Breast epithelium (tissue), 4 donors: ENCODE results near the gene S100Z. TPM values are rescaled to one million over a fixed set of nuclear protein-coding genes. Genes with fewer than 3 reads are reported as not detected.
"Not testable (repeated sequence)": the region's sequence is repeated elsewhere in the genome, so short reads cannot be mapped to it uniquely, and the experiment has no call there.

Source experiments
- DNase-seq, 2 donors: peaks; one replicate each; pipeline ENCODE4 v3.0.0-alpha.2; 2019; ENCODE audit warnings: low spot score in 2 of 2
- H3K27ac ChIP-seq, 2 donors: fragments of 200-600 bp; sonication (generic) in 1 of 2; one replicate each; pipeline ENCODE4 v1.5.1; 2016 to 2019; ENCODE audit warnings: mild to moderate bottlenecking in 1 of 2
- H3K27me3 ChIP-seq, 2 donors: fragments of 200-600 bp; sonication (generic) in 1 of 2; one replicate each; pipeline versions ENCODE4 v1.5.1 to v1.6.0; 2017 to 2019; ENCODE audit warnings: control low read depth in 1 of 2, mild to moderate bottlenecking in 1 of 2
- H3K36me3 ChIP-seq: fragments of 200-600 bp; one replicate; pipeline ENCODE4 v1.5.1; 2019
- H3K4me1 ChIP-seq, 2 donors: fragments of 200-600 bp; sonication (generic); one replicate each; pipeline ENCODE4 v1.5.1; 2016 to 2019; ENCODE audit warnings: control low read depth in 1 of 2
- H3K4me3 ChIP-seq, 3 donors: fragments of 200-600 bp; sonication (generic); 1 replicate in 2 of 3; 2 replicates in 1 of 3; pipeline ENCODE4 v1.5.1; 2016 to 2019; ENCODE audit warnings: mild to moderate bottlenecking in 3 of 3, moderate library complexity in 2 of 3
- H3K9me3 ChIP-seq, 2 donors: fragments of 200-600 bp; sonication (generic) in 1 of 2; one replicate each; pipeline ENCODE4 v1.5.1; 2016 to 2019; ENCODE audit warnings: control low read depth in 1 of 2
- POLR2A ChIP-seq: fragments of 450-650 bp; IDR thresholded peaks from one replicate; pipeline ENCODE4 v1.6.1; 2016; ENCODE audit warnings: antibody characterized with exemption, mild to moderate bottlenecking, moderate library complexity
- POLR2AphosphoS5 ChIP-seq, 3 donors: sonication (generic); formaldehyde crosslinking; IDR thresholded peaks; one replicate each; pipeline ENCODE4 v1.6.1; 2017; ENCODE audit warnings: antibody characterized with exemption in 3 of 3
- intact Hi-C: fragments of 100-400 bp; cut with DNase I; formaldehyde crosslinking; loops from one replicate; pipeline ENCODE4 v1.15.1; 2023; ENCODE audit warnings: low total_unique reads
- total RNA-seq, 3 donors: library from RNA; depleted of rRNA; stranded (reverse); fragments of >200 nt; gene quantifications; one replicate each; pipeline ENCODE4 v1.1.0, GENCODE V29; 2016
- TF ChIP-seq, protein P1 (sequence below), 3 donors: fragments of 450-650 bp; IDR thresholded peaks; one replicate each; pipeline ENCODE4 v1.5.1; 2016 to 2017; ENCODE audit warnings: antibody characterized with exemption in 3 of 3, mild to moderate bottlenecking in 3 of 3, moderate library complexity in 3 of 3

S100Z gene
- total RNA-seq, 3 donors from 2014 or later: 0.33 to 1.0 TPM; not detected in 1

DNA sequence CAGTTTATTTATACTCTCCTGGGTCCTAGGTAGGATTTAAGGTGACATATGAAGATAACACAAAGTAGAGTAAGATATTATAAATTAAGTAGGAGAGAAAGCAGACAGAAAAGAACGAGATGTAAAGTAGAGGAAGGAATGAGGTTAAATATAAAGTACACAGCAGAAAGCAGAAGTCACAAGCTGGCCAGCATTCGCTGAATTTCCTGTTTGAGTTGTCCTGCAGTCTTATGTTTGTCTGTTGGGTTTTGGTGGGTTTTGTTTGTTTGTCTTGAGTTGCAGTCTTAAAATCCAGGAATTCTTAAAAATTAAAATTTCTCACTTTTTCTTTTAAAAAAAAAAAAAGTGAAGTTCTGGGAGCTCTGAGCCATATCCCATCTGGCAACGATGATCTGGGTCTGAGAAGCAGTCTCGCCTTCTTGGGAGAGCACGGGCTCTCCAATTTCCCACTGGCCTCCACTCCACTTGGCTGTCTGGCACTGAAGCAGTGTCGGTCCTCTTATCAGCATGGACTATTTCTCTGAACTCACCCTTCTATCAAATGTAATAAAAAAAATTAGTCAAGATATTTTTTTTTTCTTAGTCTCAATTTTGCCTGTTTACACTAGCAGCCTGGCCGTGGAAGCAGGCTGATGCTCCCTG, 2.0 kb downstream of the S100Z start:
- Histone ChIP-seq H3K27me3 (no peaks in the 10 kb centered on the region), H3K36me3 (no peaks in the 10 kb centered on the region), H3K4me1 (no peaks in the 10 kb centered on the region), H3K4me3 (no peak overlapping the region), H3K27ac (no peak overlapping the region), H3K9me3 (no peaks in the 10 kb centered on the region)
- TF ChIP-seq POLR2AphosphoS5 (IDR thresholded peaks at IDR 0.05): no peak
- TF ChIP-seq, protein P1, sequence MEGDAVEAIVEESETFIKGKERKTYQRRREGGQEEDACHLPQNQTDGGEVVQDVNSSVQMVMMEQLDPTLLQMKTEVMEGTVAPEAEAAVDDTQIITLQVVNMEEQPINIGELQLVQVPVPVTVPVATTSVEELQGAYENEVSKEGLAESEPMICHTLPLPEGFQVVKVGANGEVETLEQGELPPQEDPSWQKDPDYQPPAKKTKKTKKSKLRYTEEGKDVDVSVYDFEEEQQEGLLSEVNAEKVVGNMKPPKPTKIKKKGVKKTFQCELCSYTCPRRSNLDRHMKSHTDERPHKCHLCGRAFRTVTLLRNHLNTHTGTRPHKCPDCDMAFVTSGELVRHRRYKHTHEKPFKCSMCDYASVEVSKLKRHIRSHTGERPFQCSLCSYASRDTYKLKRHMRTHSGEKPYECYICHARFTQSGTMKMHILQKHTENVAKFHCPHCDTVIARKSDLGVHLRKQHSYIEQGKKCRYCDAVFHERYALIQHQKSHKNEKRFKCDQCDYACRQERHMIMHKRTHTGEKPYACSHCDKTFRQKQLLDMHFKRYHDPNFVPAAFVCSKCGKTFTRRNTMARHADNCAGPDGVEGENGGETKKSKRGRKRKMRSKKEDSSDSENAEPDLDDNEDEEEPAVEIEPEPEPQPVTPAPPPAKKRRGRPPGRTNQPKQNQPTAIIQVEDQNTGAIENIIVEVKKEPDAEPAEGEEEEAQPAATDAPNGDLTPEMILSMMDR (IDR thresholded peaks at IDR 0.05): no peak
- TF ChIP-seq POLR2A: no peak
- DNase-seq: no peak
- intact Hi-C loops: no loop called here

DNA sequence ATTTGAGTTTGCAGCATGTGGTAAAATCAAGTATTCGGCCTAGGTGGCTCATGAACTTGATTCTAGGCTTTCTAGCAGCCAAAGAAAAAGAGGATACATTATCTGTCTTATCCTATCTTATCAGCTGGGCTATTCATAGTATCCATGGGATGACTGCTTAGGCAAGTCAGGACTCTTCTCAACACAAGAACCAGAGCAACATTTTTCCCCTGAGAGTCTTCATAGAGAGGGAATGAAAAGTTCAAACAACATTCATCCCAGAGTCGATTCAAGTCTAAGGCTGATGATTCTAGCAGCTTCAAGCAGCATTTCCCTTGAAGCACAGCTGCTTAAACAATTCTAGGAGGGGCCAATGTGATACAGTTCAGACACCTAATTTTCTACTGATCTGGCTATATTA, 3.0 kb downstream of the S100Z start:
- H3K27me3 ChIP-seq: no peaks in the 10 kb centered on the region
- H3K4me1 ChIP-seq: no peaks in the 10 kb centered on the region
- TF ChIP-seq POLR2A: no peak
- TF ChIP-seq, protein P1 (IDR thresholded peaks at IDR 0.05): no peak
- no peak for TF ChIP-seq POLR2AphosphoS5 (IDR thresholded peaks at IDR 0.05)
- no peaks in the 10 kb centered on the region for H3K36me3 ChIP-seq
- no peak for DNase-seq
- H3K27ac ChIP-seq: no peak overlapping the region
- no peak overlapping the region for H3K4me3 ChIP-seq
- intact Hi-C loops: no loop called here
- H3K9me3 ChIP-seq: no peaks in the 10 kb centered on the region

DNA sequence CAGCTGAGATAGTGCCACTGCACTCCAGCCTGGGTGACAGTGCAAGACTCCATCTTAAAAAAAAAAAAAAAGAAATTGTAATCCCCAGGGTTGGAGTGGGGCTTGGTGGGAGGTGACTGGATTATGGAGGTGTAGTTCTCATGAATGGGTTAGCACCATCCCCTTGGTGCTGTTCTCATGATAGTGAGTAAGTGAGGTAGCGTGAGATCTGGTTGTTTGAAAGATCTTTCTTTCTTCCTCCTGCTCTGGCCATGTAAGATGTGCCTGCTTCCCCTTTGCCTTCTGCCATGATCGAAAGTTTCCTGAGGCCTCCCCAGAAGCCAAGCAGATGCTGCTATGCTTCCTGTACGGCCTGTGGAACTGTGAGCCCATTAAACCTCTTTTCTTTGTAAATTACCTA, 3.9 kb downstream of the S100Z start:
- H3K4me3 ChIP-seq, H3K4me1 ChIP-seq, H3K27ac ChIP-seq, H3K36me3 ChIP-seq, DNase-seq, intact Hi-C loops, H3K27me3 ChIP-seq, H3K9me3 ChIP-seq: not testable (repeated sequence)

DNA sequence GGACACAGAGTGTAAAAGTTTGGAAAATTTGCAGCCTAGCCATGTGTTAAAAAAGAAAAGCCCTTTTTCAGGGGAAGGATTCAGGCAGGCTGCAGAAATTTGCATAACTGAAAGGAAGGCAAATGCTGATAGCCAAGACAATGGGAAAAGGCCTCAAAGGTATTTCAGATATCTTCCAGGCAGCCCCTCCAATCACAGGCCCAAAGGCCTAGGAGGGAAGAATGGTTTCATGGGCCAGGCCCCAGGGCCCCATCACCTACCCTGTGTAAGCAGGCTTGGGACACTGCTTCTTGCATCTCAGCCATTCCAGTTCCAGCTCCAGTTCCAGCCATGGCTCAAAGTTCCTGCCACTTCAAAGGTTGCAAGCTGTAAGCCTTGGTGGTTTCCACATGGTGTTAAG, 4.8 kb downstream of the S100Z start:
- intact Hi-C loops: no loop called here
- H3K27ac ChIP-seq: no peak overlapping the region
- H3K4me3 ChIP-seq: no peak overlapping the region
- no peak for DNase-seq
- no peaks in the 10 kb centered on the region for H3K9me3 ChIP-seq
- TF ChIP-seq, protein P1 (IDR thresholded peaks at IDR 0.05): no peak
- TF ChIP-seq POLR2A: no peak
- no peak for TF ChIP-seq POLR2AphosphoS5 (IDR thresholded peaks at IDR 0.05)
- H3K27me3 ChIP-seq: no peaks in the 10 kb centered on the region
- no peaks in the 10 kb centered on the region for H3K36me3 ChIP-seq
- no peaks in the 10 kb centered on the region for H3K4me1 ChIP-seq

DNA sequence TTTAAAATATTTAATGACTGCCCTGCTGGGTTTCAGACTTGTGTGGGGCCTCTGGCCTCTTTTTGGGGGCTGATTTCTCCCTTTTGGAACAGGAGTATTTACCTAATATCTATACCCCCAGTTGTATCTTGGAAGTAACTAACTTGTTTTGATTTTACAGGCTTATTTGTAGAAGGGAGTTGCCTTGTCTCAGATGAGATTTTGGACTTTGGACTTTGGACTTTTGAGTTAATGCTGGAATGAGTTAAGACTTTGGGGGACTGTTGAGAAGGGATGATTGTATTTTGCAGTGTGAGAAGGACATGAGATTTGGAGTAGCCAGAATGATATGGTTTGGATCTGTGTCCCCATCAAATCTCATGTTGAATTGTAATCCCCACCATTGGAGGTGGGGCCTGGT, 5.7 kb downstream of the S100Z start:
- H3K27ac ChIP-seq, intact Hi-C loops: not testable (repeated sequence)

DNA sequence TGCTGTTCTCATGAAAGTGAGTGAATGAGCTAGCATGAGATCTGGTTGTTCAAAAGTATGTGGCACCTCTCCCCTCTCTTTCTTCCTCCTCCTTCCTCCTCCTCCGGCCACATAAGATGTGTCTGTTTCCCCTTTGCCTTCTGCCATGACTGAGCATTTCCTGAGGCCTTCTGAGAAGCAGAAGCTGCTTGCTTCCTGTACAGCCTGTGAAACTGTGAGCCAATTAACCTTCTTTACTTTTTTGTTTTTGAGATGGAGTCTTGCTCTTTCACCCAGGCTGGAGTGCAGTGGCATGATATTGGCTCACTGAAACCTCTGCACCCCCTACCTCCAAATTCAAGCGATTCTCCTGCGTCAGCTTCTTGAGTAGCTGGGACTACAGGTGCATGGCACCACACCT, 6.1 kb downstream of the S100Z start:
- no peaks in the 10 kb centered on the region for H3K27me3 ChIP-seq
- H3K4me3 ChIP-seq: no peak overlapping the region
- no peaks in the 10 kb centered on the region for H3K36me3 ChIP-seq
- TF ChIP-seq, protein P1 (IDR thresholded peaks at IDR 0.05): no peak
- TF ChIP-seq POLR2AphosphoS5 (IDR thresholded peaks at IDR 0.05): no peak
- no peak for TF ChIP-seq POLR2A
- no peak overlapping the region for H3K27ac ChIP-seq
- intact Hi-C loops: no loop called here
- no peaks in the 10 kb centered on the region for H3K9me3 ChIP-seq
- H3K4me1 ChIP-seq: no peaks in the 10 kb centered on the region
- no peak for DNase-seq

More for the DNA sequence above, 5.7 kb downstream of the S100Z start:
- not testable (repeated sequence) for H3K36me3 ChIP-seq, H3K9me3 ChIP-seq, DNase-seq, H3K4me3 ChIP-seq, H3K27me3 ChIP-seq, H3K4me1 ChIP-seq

DNA sequence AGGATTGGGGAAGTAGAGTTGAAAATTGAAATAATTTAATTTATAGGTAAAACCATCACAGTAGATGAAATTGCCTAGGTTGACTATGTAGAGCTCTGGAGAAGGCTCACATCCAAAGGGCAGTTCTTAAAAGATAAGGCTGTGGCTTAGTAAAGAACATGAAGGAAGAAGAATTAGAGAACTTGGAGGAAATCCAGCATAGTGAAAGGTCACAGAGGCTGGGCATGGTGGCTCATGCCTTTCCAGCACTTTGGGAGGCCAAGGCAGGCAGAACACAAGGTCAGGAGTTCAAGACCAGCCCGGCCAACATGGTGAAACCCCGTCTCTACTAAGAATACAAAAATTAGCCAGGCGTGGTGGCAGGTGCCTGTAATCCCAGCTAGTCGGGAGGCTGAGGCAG, 7.0 kb downstream of the S100Z start:
- H3K4me3 ChIP-seq, H3K36me3 ChIP-seq, H3K4me1 ChIP-seq, DNase-seq, H3K27me3 ChIP-seq, H3K9me3 ChIP-seq, H3K27ac ChIP-seq, intact Hi-C loops: not testable (repeated sequence)
